Vagina (tissue), 2 donors: ENCODE measurements around the gene TERT.

Experiments
- CTCF ChIP-seq, 3 experiments: fragments of 450-650 bp in 2 of 3; fragments of 200-600 bp in 1 of 3; sonication (generic) in 1 of 3; IDR thresholded peaks; one replicate each; pipeline ENCODE4 v1.5.1; 2017 to 2019; ENCODE audit warnings: antibody characterized with exemption in 3 of 3, mild to moderate bottlenecking in 2 of 3, moderate library complexity in 2 of 3
- POLR2A ChIP-seq, 2 donors: fragments of 450-650 bp; IDR thresholded peaks; one replicate each; pipeline ENCODE4 v1.6.1; 2017; ENCODE audit warnings: antibody characterized with exemption in 2 of 2, mild to moderate bottlenecking in 2 of 2, moderate library complexity in 2 of 2
- POLR2AphosphoS5 ChIP-seq, 2 donors: sonication (generic); formaldehyde crosslinking; IDR thresholded peaks; one replicate each; pipeline ENCODE4 v1.9.0; 2017; ENCODE audit warnings: antibody characterized with exemption in 2 of 2, mild to moderate bottlenecking in 2 of 2, low read depth in 1 of 2; ENCODE audit not compliant: insufficient read depth in 1 of 2

- no peak for TF ChIP-seq POLR2A (IDR thresholded peaks at IDR 0.05)
- TF ChIP-seq CTCF (IDR thresholded peaks at IDR 0.05): no peak
- no peak for TF ChIP-seq POLR2AphosphoS5 (IDR thresholded peaks at IDR 0.05; ENCODE audit: insufficient read depth in 1 of 2, low read depth in 1 of 2)
Observed at GRCh38 chr5:1254196-1254595, 40.7 kb downstream of the TERT start.
